HG02943 (cell line): ENCODE results near the gene DOK3.
"Not testable (repeated sequence)": the region's sequence is repeated elsewhere in the genome, so short reads cannot be mapped to it uniquely, and the experiment has no call there.

Experiments used
- ATAC-seq: cut with Tn5 transposase; IDR thresholded peaks from one replicate; pipeline ENCODE4 v1.9.1; 2021; ENCODE audit warnings: mild to moderate bottlenecking, low read depth, moderate library complexity; ENCODE audit not compliant: unreplicated experiment

DOK3 gene

GRCh38 chr5:177536386-177536785 is 26.8 kb upstream of the DOK3 start:
- ATAC-seq: no peak

GRCh38 chr5:177535125-177535524 is 25.5 kb upstream of the DOK3 start:
- ATAC-seq: no peak

GRCh38 chr5:177534433-177534832 is 24.8 kb upstream of the DOK3 start:
- not testable (repeated sequence) for ATAC-seq

GRCh38 chr5:177531209-177531940 is 21.7 kb upstream of the DOK3 start:
- no peak for ATAC-seq

- no peak for ATAC-seq
Measured at GRCh38 chr5:177530638-177531037, 21.0 kb upstream of the DOK3 start.

- no peak for ATAC-seq
Measured at GRCh38 chr5:177529247-177530203, 19.9 kb upstream of the DOK3 start.

- ATAC-seq: no peak
Measured at GRCh38 chr5:177528631-177529030, 19.0 kb upstream of the DOK3 start.

GRCh38 chr5:177527595-177527994 is 18.0 kb upstream of the DOK3 start:
- no peak for ATAC-seq

GRCh38 chr5:177526791-177527190 is 17.2 kb upstream of the DOK3 start:
- ATAC-seq: no peak

GRCh38 chr5:177526191-177526590 is 16.6 kb upstream of the DOK3 start:
- no peak for ATAC-seq

- no peak for ATAC-seq
Measured at GRCh38 chr5:177524941-177525655, 15.5 kb upstream of the DOK3 start.

- ATAC-seq: no peak
Measured at GRCh38 chr5:177524539-177524900, 14.9 kb upstream of the DOK3 start.

- no peak for ATAC-seq
Measured at GRCh38 chr5:177523711-177524538, 14.3 kb upstream of the DOK3 start.

GRCh38 chr5:177520916-177521513 is 11.4 kb upstream of the DOK3 start:
- no peak for ATAC-seq

GRCh38 chr5:177520271-177520670 is 10.6 kb upstream of the DOK3 start:
- no peak for ATAC-seq

GRCh38 chr5:177519463-177520235 is 10.0 kb upstream of the DOK3 start:
- ATAC-seq: no peak

- peak; percentile 79 for ATAC-seq
Measured at GRCh38 chr5:177516601-177517568, 7.3 kb upstream of the DOK3 start, which contains the start of gene DDX41. TSS of gene DDX41 (minus strand) at chr5:177516961. CDS start at chr5:177516945, 16 bp downstream.

GRCh38 chr5:177515580-177515979 is 6.0 kb upstream of the DOK3 start:
- ATAC-seq: no peak
